SK-N-MC (cell line): Measurements from ENCODE around the gene CEP63.

ENCODE experiments used
- EZH2 ChIP-seq: fragments of 200-600 bp; sonication (generic); IDR thresholded peaks from one replicate; pipeline ENCODE4 v1.6.1; 2017; ENCODE audit warnings: antibody characterized with exemption
- FOXP2 ChIP-seq: optimal IDR thresholded peaks from 2 replicates; pipeline ENCODE3; 2011; ENCODE audit warnings: mild to moderate bottlenecking, moderate library complexity; ENCODE audit not compliant: insufficient read depth; ENCODE audit errors: extremely low read length, control extremely low read depth

GRCh38 chr3:134486577-134487041 is 752 bp downstream of the CEP63 start:
- TF ChIP-seq EZH2, result no peak
- no peak for TF ChIP-seq FOXP2
